Keratinocyte (primary cell): ENCODE measurements around the gene UVSSA.

Source experiments
- CTCF ChIP-seq, 3 experiments: IDR thresholded peaks in 1 of 3; conservative IDR thresholded peaks in 1 of 3; optimal IDR thresholded peaks in 1 of 3; 2 replicates in 2 of 3; 3 replicates in 1 of 3; pipeline versions ENCODE3 to v1.5.1; 2011; ENCODE audit warnings: low read length in 3 of 3, mild to moderate bottlenecking in 3 of 3, moderate library complexity in 2 of 3, control low read depth in 1 of 3, inconsistent platforms in 1 of 3; ENCODE audit not compliant: insufficient read depth in 2 of 3; ENCODE audit errors: extremely low read depth in 1 of 3
- EZH2 ChIP-seq: IDR thresholded peaks from one replicate; pipeline ENCODE4 v1.6.1; 2012; ENCODE audit warnings: inconsistent platforms, mild to moderate bottlenecking, low read length, moderate library complexity

DNA sequence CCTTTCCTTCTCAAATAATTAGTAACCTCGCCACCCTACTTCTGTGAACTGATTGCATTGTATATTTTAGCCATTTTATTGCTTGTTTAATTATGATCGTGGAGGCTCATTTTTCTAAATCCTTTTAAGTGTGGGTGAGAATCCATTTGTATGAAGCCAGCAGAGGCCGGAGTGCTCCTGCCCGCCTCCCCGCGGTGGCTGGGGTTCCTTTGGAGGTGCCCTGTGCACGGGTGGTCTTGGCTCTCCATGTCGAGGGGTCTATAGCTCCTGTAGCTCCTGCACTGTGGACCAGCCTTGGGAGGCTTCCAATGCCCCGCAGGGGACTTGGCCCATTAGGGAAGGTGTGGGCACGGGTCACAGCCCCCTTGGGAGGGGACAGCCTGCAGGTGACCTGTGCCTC, 15.0 kb downstream of the UVSSA start:
- TF ChIP-seq CTCF (optimal IDR thresholded peaks at IDR 0.05 in 1 of 3, IDR thresholded peaks at IDR 0.05 in 1 of 3, conservative IDR thresholded peaks at IDR 0.05 in 1 of 3; ENCODE audit: extremely low read depth in 1 of 3, insufficient read depth in 2 of 3, low read length in 3 of 3) = no peak
- no peak for TF ChIP-seq EZH2
